DMS79 treated with DMSO at 0.1 percent for 48 hours (cell line): ENCODE results near the gene CCDC117.
A peak's percentile ranks its signal among the peaks of the same experiment; 100 is the strongest.
"Not testable (repeated sequence)": the region's sequence is repeated elsewhere in the genome, so short reads cannot be mapped to it uniquely, and the experiment has no call there.

Experiments used
- DNase-seq: peaks from one replicate; lab custom pipeline; 2025; lab: John Stamatoyannopoulos, UW

The CCDC117 gene

DNA sequence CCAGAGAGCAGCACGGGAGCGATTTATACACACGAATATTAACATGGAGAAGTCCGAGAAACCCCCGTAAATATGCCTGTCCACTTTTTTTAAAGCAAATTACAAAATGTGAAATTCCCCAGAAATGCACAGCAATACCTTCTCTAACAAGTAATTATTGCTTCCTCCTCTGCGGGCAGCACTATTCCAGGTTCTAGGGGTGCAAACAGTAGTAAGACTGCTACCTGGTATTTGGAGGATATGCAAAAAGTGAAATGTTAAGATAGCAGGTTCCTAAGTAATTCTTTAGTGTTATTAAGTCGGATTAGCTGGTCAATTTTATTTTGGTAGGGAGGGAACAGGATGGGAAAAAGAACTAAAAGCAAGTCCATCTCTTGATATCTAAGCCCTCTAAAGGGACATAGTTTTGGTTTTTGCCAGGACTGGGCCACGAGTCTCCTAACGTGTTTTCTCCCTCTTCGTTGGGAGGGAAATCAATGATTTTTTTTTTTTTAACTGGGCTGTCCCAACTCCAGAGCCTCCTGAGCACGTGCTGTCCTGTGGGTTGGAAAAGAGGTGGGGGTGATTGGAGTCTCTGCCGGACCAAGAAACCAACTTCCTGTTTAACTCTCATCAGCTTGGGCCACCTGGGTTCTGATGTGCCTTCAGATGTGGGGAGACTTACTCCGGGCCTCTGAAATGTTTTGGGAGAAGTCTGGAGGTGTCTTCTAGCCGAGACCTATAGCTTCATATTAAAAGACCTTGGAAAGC lies 29.5 kb downstream of the CCDC117 start:
- no peak for DNase-seq

DNA sequence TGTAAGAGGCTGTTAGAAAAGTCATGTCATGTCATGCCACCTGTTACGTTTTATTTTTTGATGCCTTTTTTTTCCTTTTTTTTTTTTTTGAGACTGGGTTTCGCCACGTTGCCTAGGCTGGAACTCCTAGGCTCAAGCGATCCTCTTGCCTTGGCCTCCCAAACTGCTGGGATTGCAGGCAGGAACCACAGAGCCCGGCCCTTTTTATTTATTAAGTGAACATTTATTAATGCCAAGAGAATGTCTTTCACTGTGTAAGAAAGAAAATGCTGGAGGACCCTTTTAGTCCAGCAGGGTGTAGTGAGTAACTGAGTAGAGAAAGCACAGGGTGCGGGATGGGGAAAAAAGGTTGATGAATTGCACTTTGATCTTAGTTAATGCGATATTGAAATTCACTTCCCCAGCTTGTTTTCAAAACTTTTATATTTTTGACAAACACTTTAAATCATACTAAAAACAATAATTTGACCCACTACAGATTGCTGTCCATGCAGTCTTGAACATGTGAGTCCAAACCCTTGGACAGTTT lies 30.2 kb downstream of the CCDC117 start:
- DNase-seq = no peak

DNA sequence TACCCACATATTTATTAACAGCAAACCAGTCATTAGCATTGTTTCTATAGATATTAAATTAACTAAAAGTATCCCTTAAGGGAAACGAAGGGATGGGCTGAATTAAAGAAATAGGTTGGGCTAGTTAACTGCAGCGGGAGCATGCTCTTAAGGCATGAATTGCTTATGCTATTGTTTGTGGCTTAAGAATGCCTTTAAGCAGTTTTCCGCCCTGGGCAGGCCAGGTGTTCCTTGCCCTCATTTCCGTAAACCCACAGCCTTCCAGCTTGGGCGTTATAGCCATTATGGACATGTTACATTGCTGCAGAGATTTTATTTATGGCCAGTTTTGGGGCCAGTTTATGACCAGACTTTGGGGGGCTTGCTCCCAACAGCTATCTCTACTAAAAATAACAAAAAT lies 32.9 kb downstream of the CCDC117 start:
- not testable (repeated sequence) for DNase-seq

DNA sequence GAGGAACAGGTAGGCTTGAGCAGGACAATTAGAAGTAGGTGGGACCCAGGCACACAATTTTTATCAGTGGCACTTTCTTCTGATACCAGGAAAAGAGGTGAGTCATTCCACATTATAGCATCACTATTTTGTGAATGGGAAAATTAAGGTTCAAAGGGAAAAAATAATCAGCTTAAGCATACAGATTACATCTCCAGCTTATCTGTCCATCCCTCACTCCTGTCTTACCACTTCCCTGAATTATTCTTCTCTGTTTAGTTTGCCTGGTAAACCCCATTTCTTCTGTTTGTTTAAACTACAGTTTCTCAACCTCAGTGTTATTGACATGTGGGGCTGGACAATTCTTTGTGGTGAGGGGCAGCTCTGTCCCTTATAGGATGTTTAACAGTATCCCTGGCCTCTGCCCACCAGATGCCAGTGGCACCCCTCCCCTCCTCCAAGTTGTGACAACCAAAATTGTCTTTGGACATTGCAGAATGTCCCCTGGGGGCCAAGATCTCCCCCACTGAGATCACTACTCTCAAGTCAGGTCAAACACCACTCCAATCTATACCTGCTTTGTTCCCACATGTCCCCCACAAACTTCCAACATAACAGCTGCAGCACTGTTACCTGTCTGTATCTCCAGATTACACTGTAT lies 36.3 kb downstream of the CCDC117 start:
- no peak for DNase-seq

DNA sequence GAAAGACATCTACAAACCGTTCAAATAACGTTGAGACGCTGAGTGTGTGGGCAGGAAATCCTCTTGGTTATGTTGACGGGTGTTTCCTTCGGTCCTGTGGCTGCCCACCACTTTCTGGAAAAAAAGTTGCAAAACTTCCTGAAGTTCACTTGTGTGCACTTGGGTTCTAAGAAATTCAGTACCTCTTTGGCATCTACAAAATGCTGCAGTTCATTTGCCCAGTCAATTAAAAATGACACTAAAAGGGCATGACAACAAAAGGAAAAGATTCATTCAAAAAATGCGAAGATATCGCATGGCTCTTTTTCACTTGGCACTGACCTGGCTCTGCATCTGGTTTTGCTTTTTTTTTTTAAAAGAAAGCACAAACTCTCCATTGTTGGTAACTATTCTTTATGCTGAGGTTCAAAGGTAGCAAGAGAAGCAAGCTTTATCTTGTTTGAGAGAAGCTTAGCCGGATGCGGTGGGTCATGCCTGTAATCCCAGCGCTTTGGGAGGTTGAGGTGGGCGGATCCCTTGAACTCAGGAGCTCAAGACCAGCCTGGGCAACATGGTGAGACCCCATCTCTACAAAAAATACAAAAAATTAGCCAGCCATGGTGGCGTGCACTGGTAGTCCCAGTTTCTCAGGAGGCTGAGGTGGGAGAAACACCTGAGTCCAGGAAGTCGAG lies 38.5 kb downstream of the CCDC117 start:
- DNase-seq = no peak

DNA sequence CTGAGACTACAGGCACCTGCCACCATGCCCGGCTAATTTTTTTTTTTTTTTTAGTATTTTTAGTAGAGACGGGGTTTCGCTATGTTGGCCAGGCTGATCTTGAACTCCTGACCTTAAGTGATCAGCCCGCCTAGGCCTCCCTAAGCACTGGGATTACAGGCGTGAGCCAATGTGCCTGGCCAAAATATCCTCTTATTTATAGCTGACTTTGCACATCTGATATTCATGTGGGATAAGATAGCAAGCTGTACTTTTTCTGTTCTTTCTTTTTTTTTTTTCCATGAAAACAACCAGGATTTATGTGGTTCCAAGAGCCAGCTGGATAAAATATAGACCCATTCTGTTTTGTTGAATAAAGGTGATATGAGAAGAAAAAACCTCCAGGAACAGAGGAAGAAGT lies 40.0 kb downstream of the CCDC117 start:
- no peak for DNase-seq

DNA sequence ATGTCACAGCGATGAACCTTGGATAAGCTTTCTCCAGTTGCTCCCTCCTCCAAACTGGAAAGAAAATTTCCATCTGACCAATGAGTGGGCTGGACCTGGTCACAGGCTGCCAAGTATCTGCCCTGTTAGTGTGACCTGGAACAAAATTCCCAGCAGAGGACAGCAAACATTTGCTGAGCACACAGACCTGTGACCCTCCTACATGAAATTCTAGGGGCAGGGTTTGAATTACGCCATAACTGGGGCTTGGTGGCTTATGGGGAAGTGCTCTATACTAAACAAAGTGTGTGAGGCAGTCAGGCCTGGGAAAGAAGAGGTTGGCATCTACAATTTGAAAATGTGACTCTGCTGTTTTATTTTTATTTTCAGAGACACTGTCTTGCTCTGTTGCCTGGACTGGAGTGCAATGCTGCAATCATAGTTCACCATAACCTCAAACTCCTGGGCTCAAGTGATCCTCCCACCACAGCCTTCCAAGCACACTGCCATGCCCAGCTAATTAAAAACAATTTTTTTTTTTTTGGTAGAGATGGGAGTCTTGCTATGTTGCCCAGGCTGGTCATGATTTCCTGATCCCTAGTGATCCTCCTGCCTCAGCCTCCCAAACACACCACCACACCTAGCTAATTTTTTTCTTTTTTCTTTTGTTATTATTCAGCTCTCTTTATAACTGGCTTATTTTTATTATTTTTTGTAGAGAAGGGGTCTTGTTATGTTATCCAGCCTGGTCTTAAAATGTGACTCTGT lies 41.5 kb downstream of the CCDC117 start:
- DNase-seq = no peak

DNA sequence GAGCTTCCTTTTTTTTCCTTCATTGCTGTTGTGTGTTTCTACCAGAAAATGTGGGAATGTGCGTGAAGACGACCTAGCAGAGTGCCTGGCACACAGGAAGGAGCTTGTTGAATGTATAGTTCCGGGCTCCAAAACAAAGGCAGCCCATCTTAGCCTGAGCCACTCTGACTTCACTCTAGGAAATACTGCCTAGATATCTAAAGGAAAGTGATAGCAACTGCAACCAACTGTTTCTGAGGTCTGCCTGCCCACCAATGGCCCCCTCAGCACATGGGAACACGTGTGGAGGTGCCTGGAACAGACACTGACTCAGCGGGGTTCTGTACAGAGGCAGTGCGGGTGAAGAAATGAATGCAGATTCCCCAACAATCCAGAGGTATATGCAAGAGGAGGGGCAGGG lies 42.6 kb downstream of the CCDC117 start:
- no peak for DNase-seq

DNA sequence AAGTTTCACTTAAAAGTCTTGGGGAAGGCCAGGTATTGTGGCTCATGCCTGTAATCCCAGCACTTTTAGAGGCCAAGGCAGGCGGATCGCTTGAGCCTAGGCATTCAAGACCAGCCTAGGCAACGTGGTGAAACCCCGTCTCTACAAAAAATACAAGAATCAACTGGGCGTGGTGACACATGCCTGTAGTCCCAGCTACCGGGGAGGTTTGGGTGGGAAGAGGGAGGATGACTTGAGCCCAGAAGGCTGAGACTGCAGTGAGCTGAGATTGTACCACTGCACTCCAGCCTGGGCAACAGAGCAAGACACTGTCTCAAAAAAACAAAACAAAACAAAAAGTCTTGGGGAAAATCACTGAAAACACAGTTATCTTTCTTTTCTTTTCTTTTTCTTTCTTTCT lies 43.2 kb downstream of the CCDC117 start:
- no peak for DNase-seq

DNA sequence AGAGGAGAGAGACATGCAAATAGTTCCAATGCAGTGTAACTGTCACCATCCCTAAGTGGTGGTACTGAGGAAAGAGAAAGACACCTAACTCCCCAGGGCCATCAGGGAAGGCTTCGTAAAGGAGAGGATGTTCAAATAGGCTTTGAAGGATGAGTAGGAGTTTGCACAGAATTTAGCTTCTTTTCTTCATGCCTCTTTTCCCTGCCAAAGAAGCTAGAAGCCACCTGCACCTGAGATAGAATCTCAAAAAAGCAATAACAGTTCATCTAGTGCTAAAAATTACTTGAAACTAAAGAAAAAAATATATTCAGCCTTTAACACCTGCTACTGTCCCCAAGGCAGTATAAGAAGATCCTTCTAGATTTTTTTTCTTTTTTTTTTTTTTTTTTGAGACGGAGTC lies 44.6 kb downstream of the CCDC117 start:
- DNase-seq = no peak

DNA sequence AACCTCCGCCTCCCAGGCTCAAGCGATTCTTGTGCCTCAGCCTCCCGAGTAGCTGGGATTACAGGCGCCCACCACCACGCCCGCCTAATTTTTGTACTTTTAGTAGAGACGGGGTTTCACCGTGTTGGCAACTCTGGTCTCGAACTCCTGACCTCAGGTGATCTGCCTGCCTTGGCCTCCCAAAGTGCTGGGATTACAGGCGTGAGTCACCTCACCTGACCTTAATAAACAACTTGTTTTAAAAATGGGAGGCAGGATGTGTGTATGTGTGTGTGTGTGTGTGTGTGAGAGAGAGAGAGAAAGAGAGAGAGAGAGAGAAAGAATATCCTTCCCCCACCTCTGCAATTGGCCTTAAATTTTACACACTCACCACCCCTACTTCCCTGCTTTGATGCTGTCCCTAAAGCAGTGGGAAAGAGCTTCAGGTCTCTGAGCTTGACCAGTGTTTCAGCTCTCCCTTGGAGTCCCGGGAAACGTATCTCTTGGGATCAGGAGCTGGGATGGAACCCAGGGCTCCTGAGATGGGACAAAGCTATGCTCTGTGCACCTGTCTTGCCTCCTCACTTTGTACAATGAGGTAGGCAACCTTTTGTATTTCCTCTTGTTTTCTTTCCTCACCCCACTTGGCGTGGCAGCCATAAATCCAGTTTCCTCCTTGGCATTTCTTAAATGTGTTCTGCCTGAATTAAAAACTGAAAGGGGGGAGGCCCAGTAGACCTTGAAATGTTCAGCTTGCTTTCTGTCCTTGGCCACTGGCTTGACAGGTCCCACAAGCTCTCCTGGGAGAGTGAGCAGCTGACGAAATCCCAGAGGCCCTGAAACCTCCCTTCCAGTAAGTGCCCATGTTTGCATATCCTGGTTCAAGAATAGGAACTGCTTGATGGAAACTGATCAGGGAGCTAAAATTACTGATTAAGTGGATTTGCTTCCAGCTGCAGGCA lies 45.7 kb downstream of the CCDC117 start:
- peak; percentile 86 for DNase-seq

DNA sequence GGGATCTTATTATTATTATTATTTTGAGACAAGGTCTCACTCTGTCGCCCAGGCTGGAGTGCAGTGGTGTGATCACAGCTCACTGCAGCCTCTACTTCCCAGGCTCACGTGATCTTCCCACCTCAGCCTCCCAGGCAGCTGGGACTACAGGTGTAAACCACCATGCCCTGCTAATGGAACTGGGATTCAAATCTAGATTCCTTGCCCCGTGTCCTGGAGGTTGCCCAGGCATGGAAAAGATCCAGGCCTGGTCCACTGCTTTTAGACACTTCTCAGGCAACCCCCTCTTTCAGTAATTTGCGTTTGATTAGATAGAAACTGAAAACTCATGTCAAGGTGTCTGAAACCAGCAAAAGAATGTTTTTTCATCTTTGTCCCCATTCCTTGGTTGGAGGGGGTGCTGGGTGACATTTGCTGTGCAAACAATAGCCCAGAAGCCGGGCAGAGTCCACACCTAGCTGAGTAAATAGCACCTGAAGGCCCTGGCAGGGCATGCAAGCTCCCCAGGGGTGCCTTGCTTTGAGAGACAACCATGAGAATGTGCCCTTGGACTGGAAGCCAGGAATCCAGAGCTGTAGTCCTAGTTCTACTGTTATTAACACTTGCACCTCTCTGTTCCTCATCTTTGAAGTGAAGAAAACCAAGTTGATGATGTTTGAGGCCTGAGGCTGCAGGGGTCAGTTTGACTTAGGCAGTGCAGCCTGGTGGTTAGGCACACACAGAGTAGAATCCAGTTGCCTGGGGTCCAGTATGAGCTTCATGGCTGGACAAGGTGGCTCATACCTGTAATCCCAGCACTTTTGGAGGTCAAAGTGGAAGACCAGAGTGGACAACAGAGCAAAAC lies 47.0 kb downstream of the CCDC117 start:
- DNase-seq = no peak

DNA sequence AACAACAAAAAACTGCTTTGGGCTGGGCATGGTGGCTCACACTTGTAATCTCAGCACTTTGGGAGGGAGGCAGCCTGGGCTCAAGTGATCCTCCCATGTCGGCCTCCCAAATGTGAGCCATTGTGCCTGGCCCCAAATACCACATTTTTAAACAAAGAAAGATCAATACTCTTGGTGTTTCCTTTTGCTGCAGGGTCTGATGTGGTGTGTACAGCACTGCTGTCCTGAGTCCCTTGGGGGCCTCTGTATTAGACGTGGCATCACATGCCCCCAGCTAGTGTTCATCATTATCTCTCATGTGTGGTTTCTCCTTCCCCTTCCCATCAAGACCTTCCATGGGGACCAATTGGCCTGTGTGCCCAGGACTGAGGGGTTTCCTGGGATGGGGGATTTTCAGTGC lies 48.4 kb downstream of the CCDC117 start:
- no peak for DNase-seq

DNA sequence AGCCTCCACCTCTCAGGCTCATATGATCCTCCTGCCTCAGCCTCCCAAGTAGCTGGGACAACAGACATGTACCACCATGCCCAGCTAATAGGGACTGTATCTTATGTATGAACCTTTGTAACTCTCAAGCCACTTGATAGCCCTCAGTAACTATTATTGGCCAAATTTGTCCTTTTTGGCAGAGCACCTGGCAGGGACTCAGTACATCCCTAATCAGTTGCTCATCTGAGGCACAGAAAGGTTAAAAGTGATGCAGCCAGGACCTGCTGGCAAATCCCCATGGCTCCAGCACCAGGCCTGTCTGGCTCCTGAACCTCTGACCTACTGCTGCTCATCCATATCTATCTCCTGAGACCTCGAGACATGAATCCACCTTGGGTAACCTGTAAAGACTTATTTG lies 49.0 kb downstream of the CCDC117 start:
- DNase-seq = no peak

DNA sequence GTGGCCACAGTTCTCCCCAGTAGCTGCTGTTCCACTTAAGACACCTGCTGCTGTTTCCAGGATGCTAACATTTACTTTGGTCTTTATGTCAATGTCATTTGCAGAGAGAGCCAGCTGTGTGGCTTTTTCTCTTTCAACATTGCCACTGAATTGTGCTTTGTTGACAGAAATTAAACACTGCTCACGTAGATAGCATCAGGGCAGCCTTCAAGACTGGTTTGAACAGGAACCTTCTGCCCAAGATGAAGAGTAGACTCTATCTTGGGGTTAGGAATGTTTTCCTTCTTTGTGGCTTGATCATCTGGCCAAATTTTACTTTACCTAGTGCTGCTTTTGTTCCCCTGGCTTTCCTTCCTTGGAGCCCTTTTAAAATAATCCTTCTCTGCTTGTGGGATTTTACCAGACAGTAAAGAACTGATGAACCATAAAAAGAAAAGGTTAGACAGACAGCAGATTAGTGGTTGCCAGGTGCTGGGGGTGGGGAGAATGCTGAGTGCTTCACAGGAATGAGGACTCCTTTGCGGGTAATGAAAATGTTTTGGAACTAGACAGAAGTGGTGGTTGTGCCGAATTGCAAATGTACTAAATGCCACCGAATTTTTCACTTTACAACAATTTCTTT lies 50.5 kb downstream of the CCDC117 start:
- peak; percentile 70 for DNase-seq

DNA sequence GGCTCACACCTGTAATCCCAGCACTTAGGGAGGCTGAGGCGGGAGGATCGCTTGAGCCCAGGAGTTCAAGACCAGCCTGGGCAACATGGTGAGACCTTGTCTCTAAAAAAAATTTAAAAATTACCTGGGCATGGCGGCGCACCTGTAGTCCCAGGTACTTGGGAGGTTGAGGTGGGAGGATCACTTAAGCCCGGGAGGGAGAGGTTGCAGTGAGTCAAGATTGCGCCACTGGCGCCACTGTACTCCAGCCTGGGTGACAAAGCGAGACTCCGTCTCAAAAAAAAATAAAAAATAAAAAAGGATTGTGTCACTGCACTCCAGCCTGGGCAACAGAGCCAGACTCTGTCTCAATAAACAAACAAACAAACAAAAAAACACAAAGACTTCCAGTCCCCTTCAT lies 52.0 kb downstream of the CCDC117 start:
- DNase-seq = not testable (repeated sequence)

DNA sequence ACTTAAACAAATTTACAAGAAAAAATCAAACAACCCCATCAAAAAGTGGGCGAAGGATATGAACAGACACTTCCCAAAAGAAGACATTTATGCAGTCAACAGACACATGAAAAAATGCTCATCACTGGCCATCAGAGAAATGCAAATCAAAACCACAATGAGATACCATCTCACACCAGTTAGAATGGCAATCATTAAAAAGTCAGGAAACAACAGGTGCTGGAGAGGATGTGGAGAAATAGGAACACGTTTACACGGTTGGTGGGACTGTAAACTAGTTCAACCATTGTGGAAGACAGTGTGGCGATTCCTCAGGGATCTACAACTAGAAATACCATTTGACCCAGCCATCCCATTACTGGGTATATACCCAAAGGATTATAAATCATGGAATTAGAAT lies 53.9 kb downstream of the CCDC117 start:
- DNase-seq = not testable (repeated sequence)

DNA sequence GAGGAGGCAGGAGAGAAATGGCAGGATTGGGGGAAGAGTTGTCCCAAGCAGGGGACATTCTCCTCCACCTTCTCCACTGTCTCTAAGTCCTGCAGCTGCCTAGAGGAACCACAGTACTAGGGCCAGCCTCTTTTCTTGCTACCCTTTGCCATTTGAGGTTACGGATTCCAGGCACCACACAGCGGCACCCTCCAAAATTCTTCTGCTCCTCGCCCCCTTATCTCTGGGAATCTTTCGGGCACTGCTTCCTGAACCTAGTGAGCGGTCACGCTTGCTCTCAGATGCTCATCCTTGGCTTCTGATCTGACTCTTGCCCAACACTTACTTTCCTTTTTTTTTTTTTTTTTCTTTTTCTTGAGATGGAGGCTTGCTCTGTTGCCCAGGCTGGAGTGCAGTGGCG lies 54.4 kb downstream of the CCDC117 start:
- DNase-seq = no peak

DNA sequence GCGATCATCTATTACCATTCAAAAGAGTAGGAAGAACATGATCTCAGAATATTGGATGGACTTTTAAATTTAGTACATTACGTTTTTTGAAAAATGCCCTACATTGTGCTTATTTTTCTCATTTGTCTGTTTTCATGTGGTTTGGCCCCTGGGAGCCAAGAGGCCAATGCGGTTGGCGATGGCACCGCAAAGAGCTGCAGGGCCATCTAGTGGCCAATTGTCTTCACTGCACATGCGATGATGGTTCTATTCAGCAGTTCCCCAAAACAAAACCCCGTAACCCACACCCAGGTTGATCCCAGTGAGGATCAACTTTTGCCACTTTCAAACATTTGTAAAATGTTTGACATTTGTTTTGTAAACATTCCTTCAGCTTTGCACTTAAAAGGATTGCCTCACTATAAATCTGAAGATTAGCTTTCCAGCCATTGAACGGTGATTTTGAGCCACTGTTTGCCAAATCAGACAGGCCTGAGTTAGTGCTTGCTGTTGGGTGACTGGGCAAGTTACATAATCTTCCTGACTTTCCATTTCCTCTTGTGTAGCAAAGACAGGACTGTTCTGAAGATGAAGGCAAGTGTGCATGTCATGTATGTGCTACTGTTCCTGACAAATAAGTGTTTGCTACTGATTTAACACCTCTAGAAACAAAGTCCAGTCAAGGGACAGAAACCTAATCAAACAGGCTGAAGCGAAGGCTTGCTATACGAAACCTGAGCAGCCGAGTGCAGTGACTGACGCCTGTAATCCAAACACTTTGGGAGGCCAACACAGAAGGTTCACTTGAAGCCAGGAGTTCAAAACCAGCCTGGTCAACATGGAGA lies 57.1 kb downstream of the CCDC117 start:
- peak; percentile 13 for DNase-seq
